GM21367 (cell line): ENCODE data around the gene ZNF740.
"Not testable (repeated sequence)": the region's sequence is repeated elsewhere in the genome, so short reads cannot be mapped to it uniquely, and the experiment has no call there.

ENCODE experiments used
- ATAC-seq: cut with Tn5 transposase; IDR thresholded peaks from one replicate; pipeline ENCODE4 v1.9.1; 2021; ENCODE audit not compliant: unreplicated experiment

Gene ZNF740

DNA sequence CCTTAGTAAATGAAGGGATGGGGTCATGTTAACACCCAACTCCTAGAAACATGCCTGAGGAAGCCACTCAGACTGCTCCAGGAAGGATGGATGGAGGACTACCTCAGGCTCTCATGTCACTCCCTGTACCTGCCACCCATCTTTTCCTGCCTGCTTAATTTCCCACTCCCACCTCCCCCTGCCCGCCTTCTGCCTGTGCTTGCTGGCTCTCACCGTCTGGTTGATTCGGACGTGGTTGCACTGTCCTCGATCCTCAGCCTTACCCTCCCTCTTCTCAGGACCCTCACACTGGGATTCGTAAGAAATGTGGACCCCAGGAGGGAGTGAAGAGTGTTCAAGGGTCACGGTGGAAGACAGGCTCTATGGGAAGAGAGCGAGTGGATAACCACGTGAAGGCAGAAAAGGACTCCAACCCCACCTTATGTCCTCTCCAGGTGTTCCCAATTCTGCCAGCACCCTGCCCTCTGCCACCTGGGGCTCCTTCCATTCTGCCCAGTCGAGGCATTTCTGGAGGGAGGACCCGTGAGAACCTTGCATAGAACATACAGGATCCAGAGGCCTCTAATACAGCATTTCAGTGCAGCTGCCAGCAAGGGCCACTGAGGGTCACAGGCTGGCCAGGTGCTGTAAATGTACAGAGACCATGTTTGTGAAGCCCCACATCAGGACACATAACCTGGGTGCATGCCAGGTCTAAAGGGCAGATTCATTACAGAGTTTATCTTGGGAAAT lies 13.6 kb downstream of the ZNF740 start:
- no peak for ATAC-seq

DNA sequence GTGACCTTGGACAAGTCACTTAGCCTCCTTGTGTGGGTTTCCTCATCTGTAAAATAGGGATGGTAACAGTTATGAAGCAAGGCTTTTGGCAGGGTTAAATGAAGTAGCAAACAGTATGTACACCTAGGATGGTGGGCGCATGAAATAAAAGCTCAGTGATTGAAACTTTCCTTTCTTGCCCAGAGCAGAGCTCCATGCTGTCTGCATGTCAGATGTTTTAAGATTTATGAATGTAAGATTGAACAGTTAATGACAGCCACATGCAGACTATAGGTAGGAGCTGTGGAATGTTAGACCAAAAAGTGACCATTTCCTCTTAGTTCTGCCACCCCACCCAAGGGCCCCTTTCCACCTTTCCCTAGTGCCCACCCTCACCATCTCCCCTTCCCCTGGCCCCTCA lies 14.5 kb downstream of the ZNF740 start:
- ATAC-seq = no peak

DNA sequence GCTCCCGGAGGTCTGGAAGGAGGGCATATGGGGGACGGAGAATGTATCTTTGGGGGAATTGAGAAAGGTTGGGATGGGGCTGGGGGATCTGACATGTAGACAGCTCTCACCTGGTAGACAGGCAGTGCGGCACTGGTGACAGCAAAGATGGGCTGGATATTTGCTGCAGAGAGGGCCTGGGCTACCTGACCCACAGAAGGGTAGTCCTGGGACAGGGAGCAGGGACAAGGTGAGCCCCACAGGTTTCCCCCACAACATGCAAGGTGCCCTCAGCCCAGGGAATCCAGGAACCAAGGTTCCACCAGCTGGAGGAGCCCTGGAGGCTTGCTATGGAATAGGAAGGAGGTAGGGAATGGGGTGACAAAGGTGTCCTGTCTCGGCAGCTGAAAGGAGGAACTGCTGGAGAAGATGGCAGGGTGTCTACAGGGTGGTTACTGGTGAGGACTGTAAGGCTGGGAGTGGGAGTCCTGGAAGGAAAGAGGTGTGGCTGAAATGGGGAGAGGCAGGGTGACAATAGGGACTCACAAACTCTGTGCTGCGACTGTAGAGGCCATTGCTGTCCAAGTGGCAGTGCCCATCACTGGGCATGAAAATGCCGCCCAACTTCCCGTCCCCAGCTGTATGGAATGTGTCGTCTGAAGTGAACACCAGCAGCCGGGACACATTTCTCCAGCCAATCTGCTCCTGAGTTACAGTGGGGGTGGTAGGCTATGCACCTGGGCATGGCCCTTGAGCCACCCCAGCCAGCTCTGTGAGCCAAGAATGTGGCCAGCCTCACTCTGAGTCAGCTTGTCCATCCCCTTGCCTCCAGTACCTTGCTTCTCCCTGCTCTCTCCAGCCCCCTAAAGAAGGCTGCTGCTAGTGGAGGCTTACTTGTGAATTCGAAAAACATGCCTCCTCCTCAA lies 15.2 kb downstream of the ZNF740 start:
- ATAC-seq = no peak

DNA sequence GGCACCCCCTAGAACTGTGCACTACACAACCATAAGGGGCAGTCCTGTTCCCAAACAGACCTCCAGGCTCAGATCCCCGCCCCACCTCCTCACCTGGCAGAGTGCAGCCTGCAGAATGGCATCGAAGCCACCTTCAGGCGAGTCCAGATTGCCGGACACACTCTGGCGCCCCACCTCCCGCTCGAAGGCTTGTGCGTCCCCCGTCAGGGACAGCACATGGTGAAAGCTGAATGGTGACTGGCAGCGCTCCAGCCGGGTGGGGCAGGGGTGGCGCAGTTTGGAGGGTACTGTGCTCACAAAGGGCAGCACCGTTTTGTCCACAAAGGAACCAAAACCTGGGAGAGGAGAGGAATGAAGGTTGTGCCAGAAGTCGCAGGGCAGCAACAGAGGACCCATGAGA lies 16.0 kb downstream of the ZNF740 start:
- no peak for ATAC-seq

GRCh38 chr12:53197011-53197640 lies 16.6 kb downstream of the ZNF740 start:
- no peak for ATAC-seq

DNA sequence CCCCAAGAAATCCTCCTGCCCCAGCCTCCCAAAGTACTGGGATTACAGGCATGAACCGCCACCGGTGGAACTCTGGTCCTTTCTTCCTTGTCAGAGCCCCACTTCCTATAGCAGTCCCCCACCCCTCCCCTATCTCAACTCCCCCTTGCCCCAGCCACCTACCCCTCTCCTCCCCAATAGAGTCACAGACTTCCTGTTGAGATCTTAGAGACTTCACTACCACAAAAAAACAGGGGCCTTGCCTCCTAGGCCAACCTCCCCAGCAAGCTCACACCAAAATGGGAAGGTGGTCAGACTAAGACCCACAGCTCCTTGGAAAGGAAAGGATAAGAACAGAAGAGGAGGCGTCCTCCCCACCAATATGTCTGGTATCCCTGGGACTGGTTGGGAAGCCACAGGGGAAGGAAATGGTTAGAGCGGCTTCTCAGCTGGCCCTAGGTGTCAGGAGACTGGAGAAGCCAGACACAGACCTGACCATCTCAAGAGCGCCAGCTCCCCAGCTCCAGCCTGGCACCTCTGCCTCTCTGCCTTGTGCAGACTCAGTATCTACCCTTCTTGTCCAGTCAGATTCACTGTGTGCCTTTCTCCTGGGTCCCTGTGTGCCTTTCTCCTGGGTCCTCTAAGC lies 18.1 kb downstream of the ZNF740 start:
- no peak for ATAC-seq

GRCh38 chr12:53199700-53200099 lies 19.2 kb downstream of the ZNF740 start:
- no peak for ATAC-seq

- ATAC-seq = peak; percentile 16
Observed at GRCh38 chr12:53200107-53200457, 19.6 kb downstream of the ZNF740 start.

DNA sequence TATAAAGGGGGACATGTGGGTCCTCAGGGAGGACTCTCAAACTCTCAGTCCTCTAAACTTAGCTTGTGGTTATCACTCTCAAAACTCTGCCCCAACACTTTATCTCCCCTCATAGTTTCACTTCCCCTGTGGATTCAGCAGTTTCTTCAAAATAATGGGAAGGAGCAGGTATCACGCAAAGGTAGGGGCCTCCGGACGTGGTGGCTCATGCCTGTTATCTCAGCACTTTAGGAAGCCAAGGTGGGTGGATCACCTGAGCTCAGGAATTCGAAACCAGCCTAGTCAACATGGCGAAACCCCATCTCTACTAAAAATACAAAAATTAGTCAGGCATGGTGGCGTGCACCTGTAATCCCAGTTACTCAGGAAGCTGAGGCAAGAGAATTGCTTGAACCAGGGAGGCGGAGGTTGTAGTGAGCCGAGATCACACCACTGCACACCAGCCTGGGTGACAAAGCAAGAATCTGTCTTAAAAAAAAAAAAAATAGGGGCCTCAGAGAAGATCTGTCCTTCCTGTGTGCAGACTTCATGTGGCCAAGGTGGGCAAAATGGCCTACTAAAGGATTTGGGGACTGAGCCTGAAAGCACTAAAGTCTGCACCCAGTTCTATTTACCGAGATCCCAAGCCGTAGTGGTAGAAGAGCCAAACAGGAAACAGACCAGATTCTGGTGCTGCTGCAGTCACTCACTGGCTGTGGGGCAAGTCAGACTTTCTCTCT lies 20.1 kb downstream of the ZNF740 start:
- peak; percentile 49 for ATAC-seq

DNA sequence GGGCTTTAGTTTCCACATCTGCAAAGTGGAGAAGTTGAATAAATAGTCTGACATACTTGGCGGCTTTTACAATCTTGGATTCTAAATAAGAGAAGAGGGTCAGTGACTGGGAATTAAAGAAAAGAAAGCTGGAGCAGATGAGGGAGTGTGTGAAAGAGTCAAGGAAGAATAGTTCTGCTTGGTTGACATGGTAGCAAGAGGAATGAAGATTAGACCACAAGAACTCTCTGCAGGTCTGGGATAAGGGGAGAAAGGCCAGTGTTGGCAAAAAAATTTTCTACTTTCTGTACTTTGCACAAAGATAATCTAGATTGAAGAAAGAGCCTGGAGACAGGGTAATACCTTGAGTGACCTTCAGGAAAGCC lies 20.6 kb downstream of the ZNF740 start:
- ATAC-seq = no peak

- ATAC-seq = no peak
Observed at GRCh38 chr12:53201639-53202038, 21.1 kb downstream of the ZNF740 start.

- not testable (repeated sequence) for ATAC-seq
Observed at GRCh38 chr12:53202316-53202715, 21.8 kb downstream of the ZNF740 start.

- no peak for ATAC-seq
Observed at GRCh38 chr12:53204351-53204750, 23.8 kb downstream of the ZNF740 start.

GRCh38 chr12:53205747-53206419 lies 25.4 kb downstream of the ZNF740 start:
- ATAC-seq = peak; percentile 62

GRCh38 chr12:53207042-53207441 lies 26.5 kb downstream of the ZNF740 start, which contains the start of gene ITGB7:
Gene ITGB7, minus strand, starts transcription at chr12:53207251. Its CDS starts 6,808 bp downstream, at chr12:53200443.
- ATAC-seq = peak; percentile 32

DNA sequence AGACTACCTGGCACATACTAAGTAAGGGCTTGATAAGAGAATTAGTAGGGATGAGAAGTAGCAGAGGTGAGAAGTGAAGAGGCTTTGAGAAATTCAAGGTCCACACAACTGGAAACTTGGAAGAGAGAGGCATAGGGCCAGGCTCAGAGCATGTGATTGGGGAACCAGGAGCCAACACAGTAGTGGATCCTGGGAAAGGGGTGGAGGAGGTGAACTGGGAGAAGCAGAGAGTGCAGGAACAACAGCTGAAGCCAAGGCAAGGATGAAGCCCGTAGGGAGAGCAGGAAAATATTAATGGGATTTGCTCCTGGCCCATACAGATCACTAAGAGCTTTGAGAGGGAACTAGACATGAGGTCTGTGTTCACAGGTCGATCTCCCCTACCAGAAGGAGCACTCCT lies 27.9 kb downstream of the ZNF740 start:
- ATAC-seq = no peak

DNA sequence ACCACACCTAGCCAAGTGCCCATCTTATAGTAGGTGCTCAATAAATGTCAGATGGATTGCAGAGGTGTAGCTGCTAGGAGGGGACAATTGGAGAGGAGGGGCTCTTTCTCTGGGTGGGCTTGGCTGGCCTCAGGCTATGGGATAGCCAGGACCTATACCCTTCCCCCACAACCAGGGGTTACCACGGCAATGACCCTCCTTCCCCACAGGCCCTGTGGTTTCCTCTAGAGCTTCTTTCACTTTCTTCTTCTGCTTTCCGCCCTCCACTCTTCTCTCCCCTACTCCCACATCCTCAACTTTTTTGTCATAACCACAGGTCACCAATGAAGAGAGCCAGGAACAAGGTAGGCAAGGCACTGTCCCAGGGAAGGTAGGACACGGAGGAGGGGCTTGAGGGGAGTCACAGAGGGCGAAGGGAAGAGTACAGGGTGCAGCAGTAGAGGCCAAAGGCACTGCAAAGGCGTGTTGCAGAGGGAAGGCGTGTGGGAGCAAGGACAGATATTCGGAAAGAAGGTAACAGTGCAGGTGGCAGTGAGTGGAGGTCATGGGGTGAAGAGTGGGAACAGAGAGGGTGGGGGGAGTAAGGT lies 28.4 kb downstream of the ZNF740 start:
- ATAC-seq = no peak

DNA sequence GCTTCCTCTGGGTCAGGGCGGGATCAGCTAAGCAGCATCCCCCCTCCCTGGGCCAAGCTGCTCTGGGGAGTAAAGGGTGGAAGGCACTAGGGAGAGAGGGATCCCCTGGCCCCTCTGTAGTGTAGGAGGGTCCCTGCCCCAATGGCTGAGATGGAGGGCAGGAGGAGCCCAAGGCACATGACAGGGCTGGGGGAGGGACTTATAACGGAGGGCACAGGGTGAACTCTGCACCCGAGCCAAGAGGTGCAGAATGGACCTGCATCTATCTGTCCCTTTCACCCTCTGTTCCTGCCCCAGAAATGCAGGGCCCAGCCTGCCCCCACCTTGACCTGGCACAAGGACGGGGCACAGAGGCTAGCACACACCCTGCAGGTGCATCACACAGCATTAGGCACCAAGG lies 30.3 kb downstream of the ZNF740 start:
- no peak for ATAC-seq

DNA sequence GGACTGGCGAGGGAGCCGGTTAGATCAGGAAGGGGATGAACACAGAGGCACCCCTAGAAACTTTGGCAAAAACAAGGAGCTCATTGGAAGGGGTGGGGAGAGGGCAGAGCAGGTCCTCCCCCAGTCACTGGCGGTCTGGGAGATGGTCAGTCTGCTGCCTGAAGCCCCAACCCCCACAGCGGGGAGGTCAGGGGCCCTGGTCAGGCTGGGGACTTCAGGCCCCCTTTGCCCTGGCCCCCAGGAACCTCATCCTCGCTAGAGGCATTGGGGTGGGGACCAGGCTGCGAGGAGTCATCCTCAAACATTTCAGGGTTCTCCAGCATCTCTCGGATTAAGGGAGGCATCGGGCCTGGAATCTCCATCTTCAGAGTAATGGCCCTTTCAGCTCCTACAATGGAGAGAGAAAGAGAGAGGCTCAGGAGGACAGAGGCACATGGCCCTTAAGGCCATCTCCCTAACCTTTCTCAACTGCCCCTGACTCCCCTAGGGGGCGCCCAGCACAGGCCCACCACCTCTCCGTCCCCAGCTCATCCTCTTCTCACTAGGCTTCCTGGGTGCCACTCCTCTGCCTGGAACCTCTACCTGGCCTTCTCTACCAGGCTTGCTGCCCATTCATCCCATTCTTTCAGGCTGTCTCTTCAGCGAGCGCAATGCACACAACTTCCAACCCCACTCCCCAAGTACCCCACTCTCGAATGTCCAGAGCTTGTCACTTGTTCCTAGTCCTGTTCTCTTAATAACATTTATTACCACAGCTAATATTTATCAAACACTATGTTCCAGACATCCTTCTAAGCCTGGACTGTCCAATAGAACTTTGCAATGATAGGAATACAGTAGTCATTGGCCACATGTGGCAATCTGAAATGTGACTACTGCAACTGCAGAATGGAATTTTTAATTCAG lies 31.2 kb downstream of the ZNF740 start:
- no peak for ATAC-seq
